HG03571 (cell line): ENCODE data around the gene PPARG.
"Not testable (repeated sequence)": the region's sequence is repeated elsewhere in the genome, so short reads cannot be mapped to it uniquely, and the experiment has no call there.

ENCODE experiments used
- ATAC-seq: cut with Tn5 transposase; IDR thresholded peaks from one replicate; pipeline ENCODE4 v1.9.1; 2021; ENCODE audit not compliant: unreplicated experiment

PPARG gene

DNA sequence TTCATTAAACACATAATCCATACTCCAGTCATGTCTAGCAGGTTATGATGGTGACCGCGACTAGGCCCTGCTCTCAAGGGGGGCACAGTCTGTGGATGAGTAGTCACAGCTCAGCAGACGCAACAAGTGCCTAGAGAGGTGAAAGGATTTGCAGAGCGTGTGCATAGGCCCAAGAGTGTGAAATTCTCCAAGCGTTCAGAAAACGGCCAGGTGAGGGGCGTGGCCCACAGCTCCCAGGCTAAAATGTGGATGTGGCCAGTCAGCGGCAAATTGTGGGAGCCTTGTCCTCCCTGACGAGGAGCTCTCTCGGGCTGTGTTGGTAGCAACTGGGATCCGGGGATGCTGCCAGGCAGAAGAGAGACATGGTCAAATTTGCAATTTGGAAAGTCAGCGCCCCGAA, 149.0 kb downstream of the PPARG start:
- no peak for ATAC-seq

DNA sequence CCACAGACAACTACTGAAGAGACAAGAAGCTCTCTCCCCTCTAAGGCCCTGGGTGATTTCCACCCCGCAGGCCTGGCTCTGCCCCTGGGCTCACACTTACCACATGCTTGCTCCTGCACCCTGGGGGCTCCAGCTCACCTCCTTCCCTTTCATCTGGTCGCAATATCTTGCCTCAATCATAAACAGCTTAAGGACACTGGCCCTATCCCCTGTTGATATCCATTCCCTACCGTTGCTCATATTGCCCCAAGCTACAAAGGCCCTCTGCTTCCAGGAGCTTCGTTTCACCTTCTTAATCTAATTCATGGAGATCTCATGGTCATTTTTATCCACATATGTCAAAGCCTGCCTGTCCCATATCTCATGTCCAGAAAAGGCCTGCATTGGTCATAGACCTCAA, 149.4 kb downstream of the PPARG start:
- no peak for ATAC-seq

GRCh38 chr3:12439161-12439940, 150.5 kb downstream of the PPARG start:
- no peak for ATAC-seq

- no peak for ATAC-seq
Measured at GRCh38 chr3:12440927-12441714, 152.3 kb downstream of the PPARG start.

GRCh38 chr3:12442654-12443501, 154.0 kb downstream of the PPARG start:
- no peak for ATAC-seq

GRCh38 chr3:12443781-12444522, 155.1 kb downstream of the PPARG start:
- no peak for ATAC-seq

- no peak for ATAC-seq
Measured at GRCh38 chr3:12444582-12445471, 156.0 kb downstream of the PPARG start.

- ATAC-seq, result no peak
Measured at GRCh38 chr3:12445523-12446240, 156.8 kb downstream of the PPARG start.

GRCh38 chr3:12446298-12446697, 157.4 kb downstream of the PPARG start:
- no peak for ATAC-seq

GRCh38 chr3:12447075-12447474, 158.2 kb downstream of the PPARG start:
- no peak for ATAC-seq

- ATAC-seq, result not testable (repeated sequence)
Measured at GRCh38 chr3:12448404-12449202, 159.7 kb downstream of the PPARG start.

DNA sequence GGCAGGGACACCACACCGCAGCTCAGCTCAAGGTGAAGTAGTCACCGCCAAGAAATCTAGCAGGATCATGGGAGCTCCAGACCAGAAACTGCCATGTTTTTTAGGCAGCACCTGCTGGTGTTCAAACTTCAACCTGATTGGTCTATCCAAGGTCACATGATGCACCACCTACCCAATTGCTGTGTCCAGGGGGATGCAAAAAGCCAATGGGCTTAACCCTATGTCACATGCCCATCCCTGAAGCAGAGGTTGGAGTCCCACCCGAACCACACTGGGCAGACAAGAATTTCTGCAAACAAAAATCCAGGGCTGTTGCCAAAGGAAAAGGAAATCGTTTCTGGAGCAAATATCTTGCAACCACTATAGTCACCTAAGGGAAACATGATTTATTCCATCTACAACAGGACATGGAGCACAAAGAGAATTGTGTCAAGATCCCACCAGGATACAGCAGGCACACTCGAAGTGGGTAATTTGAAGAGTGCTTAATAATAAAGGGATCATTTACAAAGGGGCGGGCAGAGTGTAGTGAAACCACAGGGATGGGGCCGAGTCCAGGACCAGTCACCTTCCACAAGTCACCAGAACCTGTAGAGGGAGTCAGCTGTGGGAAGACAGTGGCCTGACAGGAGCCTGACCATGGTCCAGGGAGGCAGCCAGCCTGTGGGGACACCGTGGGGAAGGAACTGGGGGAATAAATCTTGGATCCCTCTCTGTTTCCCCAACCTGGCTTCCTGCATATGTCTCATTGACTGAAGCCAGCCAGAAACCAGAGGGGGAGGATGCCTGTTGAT, 161.2 kb downstream of the PPARG start:
- no peak for ATAC-seq

- ATAC-seq, result no peak
Measured at GRCh38 chr3:12451481-12451880, 162.6 kb downstream of the PPARG start.

GRCh38 chr3:12451960-12452359, 163.1 kb downstream of the PPARG start:
- no peak for ATAC-seq

GRCh38 chr3:12452361-12453330, 163.8 kb downstream of the PPARG start:
- ATAC-seq, result no peak

- no peak for ATAC-seq
Measured at GRCh38 chr3:12454076-12454815, 165.4 kb downstream of the PPARG start.
